Mesothelial cell of epicardium (in vitro differentiated cells): Measurements from ENCODE around the gene SCAPER. TPM values are rescaled to one million over a fixed set of nuclear protein-coding genes. Genes with fewer than 3 reads are reported as not detected.

Experiments used
- DNase-seq, 2 experiments: peaks; one replicate each; pipeline ENCODE4 v3.0.0; 2021; ENCODE audit warnings: low spot score in 2 of 2; ENCODE audit not compliant: unreplicated experiment in 2 of 2
- H3K27ac Mint-ChIP-seq: 2 replicates; pipeline ENCODE4 v1.8.0; 2021; ENCODE audit warnings: mixed read lengths
- H3K27me3 Mint-ChIP-seq: 2 replicates; pipeline ENCODE4 v1.8.0; 2021; ENCODE audit warnings: low read depth, mixed read lengths
- H3K36me3 Mint-ChIP-seq: 2 replicates; pipeline ENCODE4 v1.8.0; 2021; ENCODE audit warnings: mixed read lengths
- H3K4me1 Mint-ChIP-seq: 2 replicates; pipeline ENCODE4 v1.8.0; 2021; ENCODE audit warnings: mixed read lengths
- H3K4me3 Mint-ChIP-seq: 2 replicates; pipeline ENCODE4 v1.8.0; 2021; ENCODE audit warnings: mild to moderate bottlenecking, moderate library complexity, mixed read lengths
- H3K9me3 Mint-ChIP-seq: 2 replicates; pipeline ENCODE4 v1.8.0; 2021; ENCODE audit warnings: mixed read lengths
- CTCF ChIP-seq: fragments of 200-600 bp; sonication (generic); IDR thresholded peaks from one replicate; pipeline ENCODE4 v1.5.0; 2021; ENCODE audit warnings: antibody characterized with exemption; ENCODE audit not compliant: unreplicated experiment
- total RNA-seq: library from RNA; stranded (reverse); gene quantifications from 3 replicates; pipeline ENCODE4 v1.2.1, GENCODE V29; 2021

Gene SCAPER
- total RNA-seq, 1 donor from 2014 or later: 35.9 TPM

GRCh38 chr15:76390571-76390970 is 514.6 kb downstream of the SCAPER start:
- H3K27me3 Mint-ChIP-seq: no peaks in the 10 kb centered on the region
- peaks cover 9% of the 10 kb centered on the region for H3K9me3 Mint-ChIP-seq

GRCh38 chr15:76386926-76387325 is 518.2 kb downstream of the SCAPER start:
- no peak overlapping the region for H3K27ac Mint-ChIP-seq
- H3K4me1 Mint-ChIP-seq: no peaks in the 10 kb centered on the region
- no peaks in the 10 kb centered on the region for H3K27me3 Mint-ChIP-seq
- peaks cover 3% of the 10 kb centered on the region for H3K9me3 Mint-ChIP-seq
- no peak for DNase-seq
- H3K36me3 Mint-ChIP-seq: peaks cover 2% of the 10 kb centered on the region
- no peak overlapping the region for H3K4me3 Mint-ChIP-seq
- no peak for TF ChIP-seq CTCF

More at GRCh38 chr15:76390571-76390970, 514.6 kb downstream of the SCAPER start:
- Mint-ChIP-seq H3K36me3 (peaks cover 2% of the 10 kb centered on the region), H3K4me3 (no peak overlapping the region), H3K4me1 (no peaks in the 10 kb centered on the region), H3K27ac (no peak overlapping the region)
- no peak for DNase-seq
- no peak for TF ChIP-seq CTCF

- no peak overlapping the region for H3K27ac Mint-ChIP-seq
- DNase-seq: no peak
- no peak overlapping the region for H3K4me3 Mint-ChIP-seq
- TF ChIP-seq CTCF: no peak
- H3K4me1 Mint-ChIP-seq: no peaks in the 10 kb centered on the region
- H3K36me3 Mint-ChIP-seq: peaks cover 2% of the 10 kb centered on the region
- peaks cover 3% of the 10 kb centered on the region for H3K9me3 Mint-ChIP-seq
- no peaks in the 10 kb centered on the region for H3K27me3 Mint-ChIP-seq
These were observed 519.0 kb downstream of the SCAPER start for GRCh38 chr15:76386178-76386577.

- no peak for TF ChIP-seq CTCF
- H3K4me3 Mint-ChIP-seq: no peak overlapping the region
- H3K4me1 Mint-ChIP-seq: peaks cover 6% of the 10 kb centered on the region
- no peak overlapping the region for H3K27ac Mint-ChIP-seq
- peaks cover 2% of the 10 kb centered on the region for H3K36me3 Mint-ChIP-seq
- DNase-seq: no peak
- H3K9me3 Mint-ChIP-seq: peaks cover 3% of the 10 kb centered on the region
- no peaks in the 10 kb centered on the region for H3K27me3 Mint-ChIP-seq
These were observed 520.7 kb downstream of the SCAPER start for GRCh38 chr15:76384409-76384808.

- no peak for TF ChIP-seq CTCF
- no peak for DNase-seq
These were observed 522.0 kb downstream of the SCAPER start for GRCh38 chr15:76382987-76383728.

GRCh38 chr15:76381366-76381765 is 523.8 kb downstream of the SCAPER start:
- Mint-ChIP-seq H3K4me3 (no peak overlapping the region), H3K27ac (no peak overlapping the region), H3K4me1 (peaks cover 10% of the 10 kb centered on the region), H3K36me3 (no peaks in the 10 kb centered on the region), H3K27me3 (no peaks in the 10 kb centered on the region), H3K9me3 (no peaks in the 10 kb centered on the region)
- DNase-seq: no peak
- TF ChIP-seq CTCF: no peak

More at GRCh38 chr15:76382987-76383728, 522.0 kb downstream of the SCAPER start:
- Mint-ChIP-seq H3K4me3 (no peak overlapping the region), H3K4me1 (peaks cover 6% of the 10 kb centered on the region), H3K36me3 (no peaks in the 10 kb centered on the region), H3K27me3 (no peaks in the 10 kb centered on the region), H3K27ac (no peak overlapping the region), H3K9me3 (no peaks in the 10 kb centered on the region)
